ENCODE data around the gene CGNL1. TPM values are rescaled to one million over a fixed set of nuclear protein-coding genes. Genes with fewer than 3 reads are reported as not detected.

CGNL1 gene
- 5.4 TPM for polyA plus RNA-seq (ENCODE audit: insufficient read length)

GRCh38 chr15:57375827-57376695 is at the start of gene CGNL1:
CGNL1 (plus strand) TSS chr15:57376505; CDS start chr15:57438000, 61,495 bp downstream.
- DNase-seq = peak; percentile 38

GRCh38 chr15:57327985-57328471 is 48.3 kb upstream of the CGNL1 start:
- DNase-seq = no peak

- no peak for DNase-seq
Observed at GRCh38 chr15:57328479-57328878, 47.8 kb upstream of the CGNL1 start.

GRCh38 chr15:57328897-57329296 is 47.4 kb upstream of the CGNL1 start:
- no peak for DNase-seq

GRCh38 chr15:57329582-57330367 is 46.5 kb upstream of the CGNL1 start:
- no peak for DNase-seq

- DNase-seq = no peak
Observed at GRCh38 chr15:57330619-57331340, 45.5 kb upstream of the CGNL1 start.

GRCh38 chr15:57332326-57332725 is 44.0 kb upstream of the CGNL1 start:
- DNase-seq = no peak

GRCh38 chr15:57333487-57333886 is 42.8 kb upstream of the CGNL1 start:
- DNase-seq = no peak

GRCh38 chr15:57334257-57334656 is 42.0 kb upstream of the CGNL1 start:
- no peak for DNase-seq

- no peak for DNase-seq
Observed at GRCh38 chr15:57335293-57335715, 41.0 kb upstream of the CGNL1 start.

- DNase-seq = no peak
Observed at GRCh38 chr15:57335719-57336118, 40.6 kb upstream of the CGNL1 start.

- DNase-seq = no peak
Observed at GRCh38 chr15:57337868-57338411, 38.4 kb upstream of the CGNL1 start.

- DNase-seq = no peak
Observed at GRCh38 chr15:57339321-57339720, 37.0 kb upstream of the CGNL1 start.

- DNase-seq = peak; percentile 68
Observed at GRCh38 chr15:57340682-57341259, 35.5 kb upstream of the CGNL1 start.

- no peak for DNase-seq
Observed at GRCh38 chr15:57343048-57343447, 33.3 kb upstream of the CGNL1 start.

GRCh38 chr15:57343498-57343897 is 32.8 kb upstream of the CGNL1 start:
- DNase-seq = no peak

GRCh38 chr15:57344282-57344681 is 32.0 kb upstream of the CGNL1 start:
- DNase-seq = no peak

GRCh38 chr15:57345584-57345983 is 30.7 kb upstream of the CGNL1 start:
- no peak for DNase-seq

- DNase-seq = no peak
Observed at GRCh38 chr15:57348081-57348480, 28.2 kb upstream of the CGNL1 start.

GRCh38 chr15:57352535-57353316 is 23.6 kb upstream of the CGNL1 start:
- DNase-seq = no peak

GRCh38 chr15:57353317-57353804 is 22.9 kb upstream of the CGNL1 start:
- DNase-seq = no peak

Data from hindlimb muscle (tissue), 1 donor.